ENCODE results near the gene PLEK. TPM values are rescaled to one million over a fixed set of nuclear protein-coding genes. Genes with fewer than 3 reads are reported as not detected.

Gene PLEK
- total RNA-seq, 1 experiment from 2014 or later, result not detected

GRCh38 chr2:68432696-68433658, 67.9 kb downstream of the PLEK start:
- Mint-ChIP-seq H3K36me3 (ENCODE audit: insufficient read depth, unreplicated experiment) (no peaks in the 10 kb centered on the region), H3K4me3 (ENCODE audit: low read depth, unreplicated experiment) (no peak overlapping the region), H3K27me3 (ENCODE audit: unreplicated experiment) (peaks cover 36% of the 10 kb centered on the region), H3K27ac (ENCODE audit: unreplicated experiment) (no peak overlapping the region), H3K4me1 (ENCODE audit: low read depth, unreplicated experiment) (no peaks in the 10 kb centered on the region), H3K9me3 (ENCODE audit: low read depth, unreplicated experiment) (no peaks in the 10 kb centered on the region)
- no TSS peak for BruUV-seq (replicated peaks)
- no peak for TF ChIP-seq CTCF (IDR thresholded peaks at IDR 0.05; ENCODE audit: unreplicated experiment)
- intact Hi-C loops (cut with micrococcal nuclease; ENCODE audit: unreplicated experiment), result no loop called here
- DNase-seq, result no peak
- CTCF ChIA-PET, result no interaction called here

GRCh38 chr2:68434981-68435380, 69.9 kb downstream of the PLEK start:
- TF ChIP-seq CTCF (IDR thresholded peaks at IDR 0.05; ENCODE audit: unreplicated experiment), result no peak
- CTCF ChIA-PET, result no interaction called here
- no peaks in the 10 kb centered on the region for H3K9me3 Mint-ChIP-seq (ENCODE audit: low read depth, unreplicated experiment)
- no TSS peak for BruUV-seq (replicated peaks)
- no peaks in the 10 kb centered on the region for H3K36me3 Mint-ChIP-seq (ENCODE audit: insufficient read depth, unreplicated experiment)
- no peak overlapping the region for H3K4me3 Mint-ChIP-seq (ENCODE audit: low read depth, unreplicated experiment)
- intact Hi-C loops (cut with micrococcal nuclease; ENCODE audit: unreplicated experiment), result no loop called here
- no peaks in the 10 kb centered on the region for H3K4me1 Mint-ChIP-seq (ENCODE audit: low read depth, unreplicated experiment)
- no peak overlapping the region for H3K27ac Mint-ChIP-seq (ENCODE audit: unreplicated experiment)
- no peak for DNase-seq
- peaks cover 54% of the 10 kb centered on the region for H3K27me3 Mint-ChIP-seq (ENCODE audit: unreplicated experiment)

- Mint-ChIP-seq H3K27me3 (ENCODE audit: unreplicated experiment) (peaks cover 48% of the 10 kb centered on the region), H3K9me3 (ENCODE audit: low read depth, unreplicated experiment) (no peaks in the 10 kb centered on the region), H3K4me1 (ENCODE audit: low read depth, unreplicated experiment) (no peaks in the 10 kb centered on the region), H3K27ac (ENCODE audit: unreplicated experiment) (no peak overlapping the region), H3K36me3 (ENCODE audit: insufficient read depth, unreplicated experiment) (no peaks in the 10 kb centered on the region), H3K4me3 (ENCODE audit: low read depth, unreplicated experiment) (no peak overlapping the region)
- CTCF ChIA-PET, result no interaction called here
- no peak for DNase-seq
- TF ChIP-seq CTCF (IDR thresholded peaks at IDR 0.05; ENCODE audit: unreplicated experiment), result no peak
- BruUV-seq (replicated peaks), result no TSS peak
- intact Hi-C loops (cut with micrococcal nuclease; ENCODE audit: unreplicated experiment), result no loop called here
These were observed 70.5 kb downstream of the PLEK start for GRCh38 chr2:68435615-68436014.

- intact Hi-C loops (cut with micrococcal nuclease; ENCODE audit: unreplicated experiment), result no loop called here
- no peak overlapping the region for H3K27ac Mint-ChIP-seq (ENCODE audit: unreplicated experiment)
- H3K4me1 Mint-ChIP-seq (ENCODE audit: low read depth, unreplicated experiment), result no peaks in the 10 kb centered on the region
- CTCF ChIA-PET, result no interaction called here
- BruUV-seq (replicated peaks), result no TSS peak
- DNase-seq, result no peak
- TF ChIP-seq CTCF (IDR thresholded peaks at IDR 0.05; ENCODE audit: unreplicated experiment), result no peak
- H3K4me3 Mint-ChIP-seq (ENCODE audit: low read depth, unreplicated experiment), result no peak overlapping the region
- no peaks in the 10 kb centered on the region for H3K36me3 Mint-ChIP-seq (ENCODE audit: insufficient read depth, unreplicated experiment)
- H3K9me3 Mint-ChIP-seq (ENCODE audit: low read depth, unreplicated experiment), result no peaks in the 10 kb centered on the region
- H3K27me3 Mint-ChIP-seq (ENCODE audit: unreplicated experiment), result peaks cover 46% of the 10 kb centered on the region
These were observed 71.2 kb downstream of the PLEK start for GRCh38 chr2:68436270-68436669.
